Testis (tissue), 2 donors: Measurements from ENCODE around the gene MMS19.

Source experiments
- CTCF ChIP-seq, 3 experiments: fragments of 450-650 bp in 2 of 3; fragments of 200-600 bp in 1 of 3; sonication (generic) in 1 of 3; IDR thresholded peaks; one replicate each; pipeline ENCODE4 v1.5.1; 2016 to 2019; ENCODE audit warnings: antibody characterized with exemption in 3 of 3, mild to moderate bottlenecking in 2 of 3, moderate library complexity in 1 of 3
- POLR2A ChIP-seq: fragments of 450-650 bp; IDR thresholded peaks from one replicate; pipeline ENCODE4 v1.6.1; 2017; ENCODE audit warnings: antibody characterized with exemption, mild to moderate bottlenecking, moderate library complexity

- no peak for TF ChIP-seq POLR2A
- TF ChIP-seq CTCF (IDR thresholded peaks at IDR 0.05) = no peak
Measured at GRCh38 chr10:97509120-97509680, 11.0 kb upstream of the MMS19 start.
